GM21528 (cell line): Measurements from ENCODE around the gene RETN.
A peak's percentile ranks its signal among the peaks of the same experiment; 100 is the strongest.

Experiments
- ATAC-seq: cut with Tn5 transposase; IDR thresholded peaks from one replicate; pipeline ENCODE4 v1.9.1; 2021; ENCODE audit warnings: mild to moderate bottlenecking, moderate library complexity; ENCODE audit not compliant: unreplicated experiment, low FRiP score

Gene RETN, protein sequence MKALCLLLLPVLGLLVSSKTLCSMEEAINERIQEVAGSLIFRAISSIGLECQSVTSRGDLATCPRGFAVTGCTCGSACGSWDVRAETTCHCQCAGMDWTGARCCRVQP

DNA sequence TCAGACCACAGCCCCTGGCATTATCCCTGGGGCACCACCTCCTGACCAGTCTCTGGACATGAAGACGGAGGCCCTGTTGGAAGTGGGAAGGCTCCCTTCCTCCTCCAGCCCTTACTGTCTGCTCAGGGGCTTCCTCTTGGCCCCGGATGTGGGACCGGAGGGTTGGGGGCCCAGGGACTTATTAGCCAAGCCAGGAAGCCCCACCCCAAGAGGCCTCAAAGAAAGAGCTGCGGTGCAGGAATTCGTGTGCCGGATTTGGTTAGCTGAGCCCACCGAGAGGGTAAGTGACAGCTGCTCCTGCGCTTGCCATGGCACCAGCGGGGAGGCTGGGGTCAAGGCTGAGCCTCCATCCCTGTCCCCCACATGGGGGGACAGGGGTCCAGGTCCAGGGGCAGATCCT lies at the start of gene RETN:
TSS of gene RETN (plus strand) at position 208 of the 400 bp plus-strand sequence. CDS start 278 bp downstream, outside the sequence.
- ATAC-seq, result no peak

DNA sequence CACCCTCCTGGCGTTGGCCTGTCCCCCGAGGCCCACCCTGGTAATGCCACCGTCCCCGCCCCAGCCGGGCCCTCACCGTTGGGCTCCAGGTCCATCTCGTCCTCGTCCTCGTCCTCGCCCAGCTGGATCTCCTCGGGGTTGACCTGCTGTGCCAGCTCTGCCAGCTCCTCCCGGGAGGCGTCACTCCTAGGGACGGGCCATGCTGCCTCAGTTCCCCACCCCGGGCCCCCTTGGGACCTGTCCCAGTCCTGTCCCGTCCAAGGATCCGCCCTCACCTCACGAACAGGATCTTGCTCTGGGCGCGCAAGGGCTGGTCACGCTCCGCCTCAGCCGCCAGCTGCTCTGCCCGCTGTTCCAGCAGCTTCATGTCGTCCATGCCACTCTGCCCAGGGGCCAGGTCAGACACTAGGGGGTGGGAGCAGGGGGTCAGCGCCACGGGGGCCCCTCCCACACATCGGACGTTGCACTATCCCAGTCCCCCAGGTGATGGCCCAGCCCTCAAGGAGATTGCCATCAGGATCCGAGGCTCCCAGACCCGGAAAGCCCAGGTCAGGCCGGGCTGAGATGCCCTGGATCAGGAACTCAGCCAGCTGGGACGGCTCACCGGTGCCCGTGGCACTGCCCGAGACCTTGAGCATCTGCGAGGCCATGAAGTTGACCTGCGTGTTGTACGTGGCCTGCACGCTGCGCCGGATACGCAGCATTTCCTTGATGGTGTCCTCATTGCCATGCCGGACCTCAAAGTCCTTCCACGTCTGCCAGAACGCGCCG lies 49.0 kb upstream of the RETN start:
- ATAC-seq, result no peak

DNA sequence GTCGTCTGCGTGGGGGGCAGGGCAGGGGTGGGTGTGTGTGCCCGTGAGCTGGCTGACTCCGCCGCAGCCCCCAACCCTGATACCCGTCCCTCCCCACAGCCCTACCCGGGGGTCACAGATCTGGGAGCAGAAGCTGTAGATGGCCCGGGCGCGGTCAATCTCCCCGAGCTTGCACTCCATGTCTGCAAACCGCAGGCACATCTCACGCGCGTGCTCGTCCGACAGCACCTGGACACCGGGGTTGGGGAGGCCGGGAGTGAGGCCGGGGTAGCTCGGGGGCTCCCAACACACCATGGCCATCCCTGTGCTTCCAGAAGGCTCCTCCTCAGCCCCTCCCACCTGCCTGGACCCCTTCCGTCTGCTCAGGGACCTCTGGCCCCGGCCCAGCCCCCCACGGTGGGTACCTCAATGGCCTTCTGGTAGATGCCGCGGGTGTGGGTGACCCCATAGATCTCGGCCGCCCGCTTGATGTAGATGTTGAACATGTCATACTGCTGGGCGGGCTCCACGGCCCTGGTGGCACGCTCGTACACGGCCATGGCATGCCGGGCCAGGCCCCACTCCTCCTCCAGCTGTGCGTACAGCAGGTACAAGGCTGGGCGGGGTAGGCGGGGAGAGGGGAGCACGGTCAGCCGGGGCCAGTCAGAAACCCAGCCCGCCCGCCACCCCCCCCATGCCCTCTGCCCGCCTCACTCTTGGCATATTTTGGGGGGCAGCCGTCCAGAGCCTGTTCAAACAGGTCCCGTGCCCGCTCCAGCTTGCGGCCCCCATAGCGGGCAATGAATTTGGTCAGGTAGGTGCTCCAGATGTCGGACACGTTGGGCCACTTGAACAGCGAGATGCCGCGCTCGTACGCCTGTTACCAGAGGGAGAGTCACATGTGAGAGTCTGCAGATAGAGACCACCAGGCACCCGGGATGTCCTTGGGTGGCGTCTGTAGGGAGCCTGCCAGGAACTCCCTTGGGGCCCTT lies 48.1 kb upstream of the RETN start:
- no peak for ATAC-seq

DNA sequence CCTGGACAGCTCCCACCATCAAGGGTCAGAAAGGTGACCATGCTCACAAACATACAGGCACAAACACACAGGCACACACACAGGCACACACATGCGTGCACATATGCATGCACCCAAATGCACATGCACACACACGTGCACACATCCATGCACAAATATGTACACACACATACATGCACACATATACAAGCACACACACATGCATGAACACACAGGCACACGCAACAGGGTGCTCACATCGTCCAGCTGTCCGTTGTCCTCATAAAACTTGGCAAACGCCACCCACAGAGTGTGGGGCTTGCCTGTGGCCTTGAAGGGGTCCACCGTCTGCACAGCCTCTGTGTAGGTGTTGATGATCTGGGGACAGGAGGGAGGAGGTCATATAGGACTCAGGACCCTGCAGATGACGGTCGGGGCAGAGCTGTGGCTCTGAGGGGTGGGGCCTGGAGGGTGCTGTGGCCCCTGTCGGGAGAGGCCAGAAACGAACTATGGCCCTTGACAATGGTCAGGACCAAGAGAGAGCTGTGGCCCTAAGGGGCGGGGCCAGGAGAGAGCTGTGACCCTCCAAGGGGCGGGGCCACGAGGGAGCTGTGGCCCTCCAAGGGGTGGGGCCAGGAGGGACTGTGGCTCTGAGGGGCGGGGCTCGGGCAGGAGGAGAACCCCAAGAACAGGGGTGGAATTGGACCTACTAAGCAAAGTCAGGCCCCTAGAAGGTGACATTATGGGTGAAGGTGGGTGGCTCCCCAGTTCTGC lies 45.7 kb upstream of the RETN start:
- ATAC-seq, result no peak

DNA sequence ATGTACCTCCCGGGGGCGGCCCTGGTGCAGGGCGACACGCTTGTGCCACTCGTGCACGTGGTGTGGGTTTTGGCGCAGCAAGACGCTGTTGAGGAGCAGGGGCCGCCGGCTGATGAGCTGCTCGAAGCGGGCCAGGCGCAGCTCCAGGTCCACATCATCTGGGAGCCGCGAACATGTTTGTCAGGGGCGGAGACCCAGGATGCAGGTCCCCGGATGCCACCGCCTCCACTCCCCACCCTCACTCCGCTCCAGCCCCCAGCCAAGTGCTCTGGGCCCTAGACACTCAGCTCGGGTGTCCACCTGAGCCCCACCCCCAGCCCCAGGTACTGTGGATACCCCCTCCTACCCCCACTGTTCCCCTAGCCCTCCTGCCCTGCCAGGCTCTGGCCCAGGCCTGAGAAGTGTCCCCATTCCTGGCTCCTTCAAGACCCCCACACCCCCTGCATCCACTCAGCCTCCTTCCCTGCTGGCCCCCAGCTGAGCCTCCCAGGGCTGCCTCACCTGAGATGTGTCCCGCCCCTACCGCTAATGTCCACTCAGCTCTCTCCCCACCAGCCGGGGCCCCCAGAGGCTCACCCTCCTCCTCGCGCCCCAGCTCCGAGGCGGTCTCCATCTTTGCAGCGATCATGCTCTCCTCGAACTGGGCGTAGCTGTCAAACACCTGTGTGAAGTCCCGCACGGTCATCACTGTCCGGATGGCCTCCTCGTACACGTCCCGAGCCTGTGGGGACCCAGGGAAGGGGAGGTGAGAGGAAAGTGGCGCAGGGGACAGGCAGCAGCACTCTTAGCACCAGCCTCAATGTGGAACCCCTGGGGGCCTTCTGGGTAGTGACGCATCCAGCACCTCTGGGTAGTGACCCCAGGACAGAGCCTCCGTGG lies 44.9 kb upstream of the RETN start:
- no peak for ATAC-seq

DNA sequence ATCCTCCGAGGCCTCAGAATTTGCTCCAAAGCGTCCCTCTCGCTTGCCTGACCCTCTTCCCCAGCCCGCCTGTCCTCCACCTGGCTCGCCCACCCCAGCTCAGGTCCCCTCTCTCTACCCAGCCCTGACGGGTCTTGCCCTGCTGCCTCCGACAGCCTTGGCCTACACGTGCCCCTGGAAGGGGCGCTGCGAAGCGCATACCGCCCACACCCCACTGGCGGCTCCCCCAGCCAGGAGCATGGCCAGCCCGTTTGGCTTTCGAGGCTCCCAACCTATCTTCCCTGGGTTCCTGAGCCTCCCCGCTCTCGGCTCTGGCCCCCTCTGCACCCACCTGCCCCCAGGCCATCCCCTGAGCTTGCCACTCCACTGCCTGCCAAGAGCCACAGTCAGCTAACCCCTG lies 44.0 kb upstream of the RETN start:
- no peak for ATAC-seq

DNA sequence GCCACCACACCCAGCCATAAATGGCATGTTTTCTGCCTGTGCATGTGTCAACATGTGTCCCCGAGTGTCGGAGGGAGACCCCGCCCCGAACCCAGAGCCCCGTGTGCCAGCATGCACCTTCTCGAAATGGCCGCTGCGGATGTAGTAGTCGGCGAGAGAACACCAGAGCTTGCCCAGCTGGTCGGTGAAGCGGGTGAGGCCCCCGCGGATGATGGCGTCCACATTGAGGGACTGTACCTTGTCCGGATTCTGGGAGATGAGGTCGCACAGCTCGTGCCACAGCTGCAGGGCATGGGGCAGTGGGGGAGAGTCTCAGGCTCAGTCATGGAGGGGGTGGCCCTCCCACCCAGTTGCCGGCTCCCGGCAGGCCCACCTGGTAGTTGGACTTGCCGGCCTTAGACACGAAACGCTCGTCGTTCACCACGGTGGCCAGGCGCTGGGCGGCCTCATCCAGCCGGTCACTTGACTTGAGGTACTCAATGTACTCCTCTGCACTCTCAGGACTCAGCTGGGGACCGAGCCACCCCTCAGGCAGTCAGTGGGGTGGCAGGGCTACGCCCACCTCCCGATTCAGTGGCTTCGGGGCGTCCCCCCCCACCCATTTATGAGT lies 43.0 kb upstream of the RETN start:
- no peak for ATAC-seq

DNA sequence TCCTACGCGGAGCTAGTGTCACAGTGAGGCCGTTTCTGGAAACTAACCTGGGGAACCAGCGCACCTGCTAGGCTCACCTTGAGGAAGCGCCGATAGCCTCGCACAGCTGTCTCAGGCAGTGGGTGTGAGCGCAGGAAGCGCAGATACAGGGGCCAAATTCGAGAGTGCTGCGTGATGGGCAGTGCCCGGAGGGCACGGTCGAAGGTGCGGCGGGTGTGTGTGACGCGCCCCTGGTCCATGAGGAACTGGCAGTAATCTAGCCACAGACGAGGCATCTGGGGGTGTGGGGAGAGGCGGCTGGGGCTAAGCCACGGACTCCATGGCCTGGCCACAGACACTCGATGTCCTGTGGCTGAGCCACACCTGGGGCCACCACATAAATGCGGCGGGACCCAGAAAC lies 41.7 kb upstream of the RETN start:
- ATAC-seq, result no peak

DNA sequence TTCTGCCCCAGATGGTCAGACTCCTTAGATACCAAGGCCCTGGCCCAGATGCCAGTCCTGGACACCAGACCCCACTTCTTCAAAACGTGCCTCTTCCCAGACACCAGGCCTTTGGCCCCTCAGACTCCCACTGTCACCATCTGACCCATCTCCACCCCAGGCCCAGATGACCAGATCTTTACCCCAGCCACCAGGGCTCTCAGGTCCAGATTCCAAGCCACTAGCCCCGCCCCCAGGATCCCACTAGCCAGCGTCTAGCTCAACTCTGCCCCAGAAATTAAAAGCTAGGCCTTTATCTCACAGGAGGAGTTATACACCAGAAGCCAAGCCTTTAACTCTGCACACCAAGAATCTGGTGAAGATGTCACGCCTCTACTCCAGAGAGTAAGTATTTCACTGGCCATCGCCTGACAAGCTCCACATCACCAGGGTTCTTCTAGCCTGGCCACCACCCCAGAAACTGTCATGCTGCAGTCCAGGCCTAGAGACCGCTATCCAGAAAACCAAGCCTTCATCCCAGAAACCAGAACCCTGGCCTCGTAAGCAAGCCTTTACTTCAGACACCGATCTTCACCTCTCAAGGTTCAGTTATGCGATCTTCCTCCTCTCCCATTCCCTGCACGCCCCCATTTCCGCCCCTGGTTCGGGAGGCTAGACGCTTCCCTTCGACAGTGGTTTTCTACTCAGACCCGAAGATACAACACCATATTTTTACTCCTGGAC lies 40.1 kb upstream of the RETN start:
- ATAC-seq, result no peak

DNA sequence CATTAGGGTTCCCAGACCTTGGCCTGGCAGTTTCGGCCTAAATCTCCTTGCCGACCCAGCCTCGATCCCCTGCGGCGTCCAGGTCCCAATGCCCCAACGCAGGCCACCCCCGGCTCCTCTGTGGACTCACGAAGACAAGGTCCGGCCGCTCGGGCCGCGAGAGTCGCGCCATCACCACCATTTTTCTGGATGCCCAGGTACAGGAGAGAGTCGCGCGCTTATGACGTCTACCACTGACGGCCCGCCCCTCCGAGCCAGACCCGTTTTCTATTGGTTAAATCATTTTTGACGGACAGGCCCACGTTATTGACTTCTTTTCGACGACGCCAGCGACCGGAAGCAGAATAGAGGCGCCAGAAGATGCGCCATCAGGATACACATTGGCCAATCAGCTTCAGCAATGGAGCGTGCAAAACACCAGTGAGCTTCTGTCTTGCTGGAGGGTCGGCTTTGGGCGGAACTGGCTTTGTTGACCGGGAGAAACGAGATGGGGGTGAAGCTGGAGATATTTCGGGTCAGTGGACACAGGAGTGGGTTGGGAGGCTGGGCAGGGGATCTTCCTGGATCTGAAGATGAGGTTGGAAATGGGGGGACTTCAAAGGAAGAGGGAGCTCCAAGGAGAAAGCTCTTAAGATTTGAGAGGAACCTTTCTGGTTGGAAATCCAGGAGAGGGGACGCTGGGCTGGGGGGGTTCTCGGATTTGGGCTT lies 39.3 kb upstream of the RETN start, which contains the start of the genes PET100 and XAB2:
TSS of gene PET100 (plus strand) at position 447 of the 708 bp plus-strand sequence. CDS start at position 488, 41 bp downstream.
TSS of gene XAB2 (minus strand) at position 199 of the 708 bp plus-strand sequence. CDS start at position 181, 18 bp downstream.
- ATAC-seq, result peak; percentile 68

DNA sequence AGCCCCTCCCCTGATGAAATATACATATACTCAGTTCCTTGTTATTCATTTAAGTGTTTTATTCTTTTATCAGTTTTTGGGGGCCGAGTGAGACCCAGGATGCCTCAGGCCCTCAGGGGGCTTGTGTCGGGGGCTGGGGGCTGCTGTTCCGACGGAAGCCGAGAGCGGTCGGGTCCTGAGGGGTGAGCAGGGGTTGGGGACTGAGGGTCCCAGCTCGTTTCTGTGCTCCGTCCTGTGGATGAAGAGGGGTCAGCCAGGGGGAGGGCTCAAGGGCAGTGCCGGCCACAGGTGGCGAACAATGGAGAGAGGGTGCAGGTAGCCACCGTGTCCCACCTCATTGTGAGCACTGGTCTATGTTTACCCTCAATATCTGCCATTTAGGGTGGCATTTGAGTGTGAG lies 37.3 kb upstream of the RETN start:
- no peak for ATAC-seq

DNA sequence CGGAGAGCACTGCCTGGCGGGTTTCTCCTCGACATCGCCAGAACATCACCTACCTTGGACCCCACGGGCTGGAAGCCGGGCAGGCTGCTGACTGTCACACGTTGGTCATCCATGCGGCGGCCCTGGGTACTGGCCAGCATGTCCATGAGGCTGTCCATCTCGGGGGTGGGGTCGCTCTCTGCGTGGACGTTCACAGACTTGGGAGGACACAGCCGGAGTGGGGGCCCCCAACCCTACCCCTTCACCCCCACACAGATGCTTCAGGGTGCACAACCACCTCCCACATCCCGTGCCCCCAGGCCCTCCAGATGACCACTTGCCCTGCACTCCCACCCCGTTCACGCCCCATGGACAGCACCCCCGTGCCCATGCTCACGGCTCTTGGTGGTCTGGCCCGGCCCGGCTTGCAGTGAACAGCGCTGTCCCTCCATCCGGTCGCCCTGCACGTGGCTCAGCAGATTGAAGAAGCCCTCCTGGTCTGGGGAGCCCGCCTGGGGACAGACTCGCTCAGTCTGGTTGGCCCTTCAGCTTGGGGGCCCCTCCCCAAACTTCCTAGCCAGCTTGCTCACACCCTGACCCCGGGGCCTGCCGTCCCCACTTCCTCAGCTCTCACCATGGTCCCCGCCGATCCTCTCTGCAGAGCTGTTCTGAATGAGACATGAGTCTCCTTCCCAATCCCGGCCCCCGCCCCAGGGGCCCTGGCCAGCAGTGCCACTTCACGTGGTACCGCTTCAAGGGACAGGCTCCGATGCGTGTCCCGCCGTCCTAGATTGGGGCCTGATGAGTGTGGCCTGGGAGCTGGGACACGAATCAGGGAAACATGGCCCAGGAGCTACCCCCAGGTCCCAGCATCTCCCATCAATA lies 36.3 kb upstream of the RETN start:
- ATAC-seq, result no peak

DNA sequence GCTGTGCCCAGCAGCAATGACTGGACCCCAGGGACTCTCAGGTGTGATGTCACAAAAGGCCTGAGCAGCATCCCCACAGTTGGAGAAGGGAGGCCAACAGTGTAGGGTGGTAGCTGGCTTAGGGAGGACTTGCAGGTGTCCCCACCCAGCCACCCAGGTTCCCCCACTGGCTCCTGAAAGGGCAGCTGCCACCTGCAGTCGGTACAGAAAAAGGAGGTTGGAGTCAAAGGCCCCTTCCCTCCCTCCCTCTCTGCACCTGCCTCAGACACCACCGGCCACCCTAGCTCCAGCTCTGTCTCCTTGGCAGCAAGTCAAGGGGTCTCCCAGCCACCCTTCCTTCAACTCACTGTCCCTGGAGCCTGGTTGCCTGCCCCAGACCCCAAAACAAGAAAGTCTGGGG lies 35.2 kb upstream of the RETN start, which contains the start of gene PCP2:
TSS of gene PCP2 (minus strand) at position 22 of the 400 bp plus-strand sequence. CDS start 262 bp downstream, outside the sequence.
- no peak for ATAC-seq

DNA sequence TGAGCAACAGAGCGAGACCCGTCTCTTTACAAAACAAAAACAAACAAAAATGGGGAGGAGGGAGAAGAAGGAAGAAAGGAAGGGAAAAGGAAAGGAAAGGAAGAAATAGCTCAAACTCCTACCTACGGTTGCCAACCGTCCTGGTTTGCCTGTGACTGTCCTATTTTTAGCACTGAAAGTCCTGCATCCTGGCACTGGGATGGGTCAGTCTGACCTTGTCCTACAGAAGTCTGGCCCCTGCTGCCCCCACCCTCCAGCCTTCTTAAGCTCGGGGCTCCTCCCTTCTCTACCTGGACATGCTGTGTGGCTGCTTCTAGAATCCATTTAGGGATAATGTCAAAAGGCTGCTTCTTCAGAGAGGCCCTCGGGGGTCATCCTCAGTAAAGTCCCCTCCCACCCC lies 33.2 kb upstream of the RETN start:
- no peak for ATAC-seq

DNA sequence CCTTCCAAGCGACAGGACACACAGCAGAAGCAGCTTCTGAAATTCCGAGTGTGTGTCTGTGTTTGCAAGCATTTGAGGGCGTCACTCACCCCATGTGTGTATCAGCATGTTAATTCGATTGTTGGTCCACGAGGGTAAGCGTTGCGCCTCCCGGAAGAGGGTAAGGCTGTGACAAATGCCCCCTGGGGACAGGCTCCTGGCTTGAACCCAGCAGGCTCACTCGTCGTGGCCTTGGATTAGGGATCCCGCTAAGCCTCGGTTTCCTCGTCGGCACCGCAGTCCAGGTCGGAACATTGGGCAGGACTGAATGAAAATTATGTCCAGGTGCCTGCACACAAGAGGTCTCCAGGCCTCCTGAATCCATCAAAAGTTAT lies 32.5 kb upstream of the RETN start:
- no peak for ATAC-seq

DNA sequence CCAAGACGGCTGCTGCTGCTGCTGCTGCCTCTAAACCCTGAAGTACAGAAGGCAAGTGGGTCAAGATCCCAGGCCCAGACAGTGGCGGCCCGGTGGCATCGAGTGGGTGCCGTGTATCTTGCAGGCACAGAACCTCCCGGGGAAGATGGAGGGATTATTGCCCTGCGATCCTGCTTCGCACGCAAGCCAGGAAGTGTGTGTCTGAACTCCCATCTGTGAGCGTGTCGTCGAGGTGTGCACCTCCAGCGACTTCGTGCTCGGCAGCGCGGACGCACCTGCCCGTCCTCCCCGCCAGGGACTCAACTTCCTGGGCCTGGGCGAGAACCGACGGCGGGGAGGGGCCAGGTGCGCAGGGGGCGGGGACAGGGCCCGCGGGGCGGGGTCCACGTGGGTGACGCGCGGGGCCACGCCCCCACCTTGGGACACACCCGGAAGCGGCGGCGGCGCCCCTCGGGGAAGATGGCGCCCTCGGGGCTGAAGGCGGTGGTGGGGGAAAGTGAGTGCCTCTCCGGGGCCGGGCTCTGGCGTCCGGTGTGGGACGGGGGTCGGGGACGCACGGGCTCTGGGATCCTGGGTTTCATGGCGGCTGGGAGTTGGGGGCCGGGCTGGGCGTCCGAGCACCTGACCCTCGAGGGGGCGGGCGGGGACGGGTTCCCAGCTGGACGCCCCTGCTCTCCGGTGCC lies 32.0 kb upstream of the RETN start, which contains the start of gene STXBP2:
TSS of gene STXBP2 (plus strand) at position 420 of the 683 bp plus-strand sequence. CDS start at position 460, 40 bp downstream.
- peak; percentile 47 for ATAC-seq
